ENCODE results near the gene UBE3A.
A peak's percentile ranks its signal among the peaks of the same experiment; 100 is the strongest.
"Not testable (repeated sequence)": the region's sequence is repeated elsewhere in the genome, so short reads cannot be mapped to it uniquely, and the experiment has no call there.

UBE3A gene

GRCh38 chr15:25437777-25438600 lies 835 bp downstream of the UBE3A start:
- peak; percentile 25 to 61 (median 40) for DNase-seq

- DNase-seq: no peak
Measured at GRCh38 chr15:25436707-25437106, 2.1 kb downstream of the UBE3A start.

- DNase-seq: no peak
Measured at GRCh38 chr15:25435474-25436243, 3.2 kb downstream of the UBE3A start.

- DNase-seq: no peak
Measured at GRCh38 chr15:25433118-25433865, 5.5 kb downstream of the UBE3A start.

- no peak for DNase-seq
Measured at GRCh38 chr15:25431836-25432561, 6.8 kb downstream of the UBE3A start.

- DNase-seq: no peak
Measured at GRCh38 chr15:25427861-25428260, 11.0 kb downstream of the UBE3A start.

- DNase-seq: no peak
Measured at GRCh38 chr15:25426896-25427610, 11.8 kb downstream of the UBE3A start.

- no peak for DNase-seq
Measured at GRCh38 chr15:25424073-25424472, 14.8 kb downstream of the UBE3A start.

GRCh38 chr15:25422021-25422420 lies 16.8 kb downstream of the UBE3A start:
- no peak for DNase-seq

GRCh38 chr15:25418202-25418601 lies 20.6 kb downstream of the UBE3A start:
- no peak for DNase-seq

GRCh38 chr15:25417604-25418003 lies 21.2 kb downstream of the UBE3A start:
- DNase-seq: no peak

GRCh38 chr15:25416693-25417092 lies 22.1 kb downstream of the UBE3A start:
- no peak for DNase-seq

- DNase-seq: no peak
Measured at GRCh38 chr15:25415707-25416106, 23.1 kb downstream of the UBE3A start.

- no peak for DNase-seq
Measured at GRCh38 chr15:25415217-25415616, 23.6 kb downstream of the UBE3A start.

- no peak for DNase-seq
Measured at GRCh38 chr15:25410649-25411048, 28.2 kb downstream of the UBE3A start.

- DNase-seq: not testable (repeated sequence)
Measured at GRCh38 chr15:25409731-25410130, 29.1 kb downstream of the UBE3A start.

- no peak for DNase-seq
Measured at GRCh38 chr15:25408929-25409328, 29.9 kb downstream of the UBE3A start.

GRCh38 chr15:25408428-25408827 lies 30.4 kb downstream of the UBE3A start:
- no peak for DNase-seq

- no peak for DNase-seq
Measured at GRCh38 chr15:25407950-25408349, 30.9 kb downstream of the UBE3A start.

GRCh38 chr15:25406846-25407245 lies 32.0 kb downstream of the UBE3A start:
- DNase-seq: no peak

GRCh38 chr15:25406261-25406660 lies 32.6 kb downstream of the UBE3A start:
- DNase-seq: no peak

GRCh38 chr15:25403771-25404170 lies 35.1 kb downstream of the UBE3A start:
- DNase-seq: no peak
